ENCODE results near the gene CTIF.

DNA sequence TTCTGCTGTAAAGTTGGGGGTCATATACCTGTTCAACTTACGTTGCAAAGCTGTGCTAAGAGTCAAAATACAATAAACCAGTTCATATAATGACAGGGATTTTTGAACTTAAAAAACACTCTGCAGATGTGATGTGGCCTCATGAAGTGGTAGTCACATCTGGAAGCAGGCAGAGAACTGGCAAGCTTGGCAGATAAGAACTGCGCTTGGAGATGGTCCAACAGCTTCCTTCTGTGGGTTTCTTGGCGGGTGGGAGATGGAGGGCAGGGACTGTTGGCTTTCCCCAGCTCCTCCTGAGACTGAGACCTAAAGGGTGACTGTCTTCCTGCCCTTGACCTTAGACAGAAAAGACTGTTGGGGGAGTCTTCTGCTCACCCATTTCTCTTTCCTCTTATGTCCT, 140.4 kb downstream of the CTIF start:
- TF ChIP-seq, protein P1, sequence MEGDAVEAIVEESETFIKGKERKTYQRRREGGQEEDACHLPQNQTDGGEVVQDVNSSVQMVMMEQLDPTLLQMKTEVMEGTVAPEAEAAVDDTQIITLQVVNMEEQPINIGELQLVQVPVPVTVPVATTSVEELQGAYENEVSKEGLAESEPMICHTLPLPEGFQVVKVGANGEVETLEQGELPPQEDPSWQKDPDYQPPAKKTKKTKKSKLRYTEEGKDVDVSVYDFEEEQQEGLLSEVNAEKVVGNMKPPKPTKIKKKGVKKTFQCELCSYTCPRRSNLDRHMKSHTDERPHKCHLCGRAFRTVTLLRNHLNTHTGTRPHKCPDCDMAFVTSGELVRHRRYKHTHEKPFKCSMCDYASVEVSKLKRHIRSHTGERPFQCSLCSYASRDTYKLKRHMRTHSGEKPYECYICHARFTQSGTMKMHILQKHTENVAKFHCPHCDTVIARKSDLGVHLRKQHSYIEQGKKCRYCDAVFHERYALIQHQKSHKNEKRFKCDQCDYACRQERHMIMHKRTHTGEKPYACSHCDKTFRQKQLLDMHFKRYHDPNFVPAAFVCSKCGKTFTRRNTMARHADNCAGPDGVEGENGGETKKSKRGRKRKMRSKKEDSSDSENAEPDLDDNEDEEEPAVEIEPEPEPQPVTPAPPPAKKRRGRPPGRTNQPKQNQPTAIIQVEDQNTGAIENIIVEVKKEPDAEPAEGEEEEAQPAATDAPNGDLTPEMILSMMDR (conservative IDR thresholded peaks at IDR 0.05 in 1 of 2, IDR thresholded peaks at IDR 0.05 in 1 of 2; ENCODE audit: low read depth in 1 of 2, low read length in 2 of 2): no peak
- no peak for TF ChIP-seq EZH2 (IDR thresholded peaks at IDR 0.05; ENCODE audit: low read length, missing control alignments)
